ENCODE measurements around the gene CIDEB.

Gene CIDEB

GRCh38 chr14:24255438-24255837 is 52.3 kb downstream of the CIDEB start:
- TF ChIP-seq USF1 (IDR thresholded peaks at IDR 0.05) = no peak
- TF ChIP-seq MAX (IDR thresholded peaks at IDR 0.05) = no peak
- no peak for TF ChIP-seq YY1 (IDR thresholded peaks at IDR 0.05; ENCODE audit: low read depth)
